ENCODE measurements around the gene NRG2.

NRG2 gene

DNA sequence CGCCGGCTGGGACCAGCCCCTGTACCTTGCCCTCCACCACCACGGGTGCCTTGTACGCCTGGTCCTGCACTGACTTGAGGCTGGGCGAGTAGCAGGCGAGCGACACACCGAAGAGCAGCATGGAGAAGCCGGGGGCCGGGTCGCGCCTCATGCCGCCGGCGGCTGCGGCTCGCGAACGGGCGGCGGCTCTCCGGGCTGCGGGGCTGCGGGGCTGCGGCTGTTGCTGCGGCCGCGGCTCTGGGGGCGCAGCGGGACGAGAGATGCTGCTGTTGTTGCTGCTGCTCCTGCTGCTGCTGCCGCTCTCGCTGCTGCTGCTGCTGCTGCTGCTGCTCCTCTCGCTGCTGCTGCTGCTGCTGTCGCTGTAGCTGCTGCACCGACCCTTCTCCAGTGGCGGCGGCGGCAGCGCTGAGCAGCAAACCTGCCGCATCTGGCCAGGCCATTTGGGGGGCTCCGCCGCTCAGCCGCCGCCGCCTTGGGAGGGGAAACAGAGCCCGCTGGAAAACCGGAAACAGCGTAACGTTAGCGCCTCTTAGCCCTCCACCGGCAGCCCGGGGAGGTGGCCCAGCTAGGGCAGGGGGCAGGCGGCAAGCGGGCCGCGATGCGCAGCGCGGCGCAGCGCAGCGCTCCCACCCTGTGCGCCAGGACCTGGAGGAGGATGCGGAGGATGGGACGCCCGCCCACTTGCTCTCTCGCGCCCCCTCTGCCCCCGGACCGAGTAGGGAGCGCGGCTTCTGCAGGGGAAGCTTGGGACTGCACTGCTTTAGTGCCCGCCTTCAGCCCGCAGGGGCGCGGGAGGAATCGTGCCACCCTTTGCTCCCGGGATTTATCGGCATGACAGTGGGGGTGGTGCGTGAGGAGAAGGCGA is at the start of gene NRG2:
Gene NRG2 (minus strand): TSS at position 657 of the 865 bp plus-strand sequence.
- no peak for DNase-seq (ENCODE audit: low read depth)

DNA sequence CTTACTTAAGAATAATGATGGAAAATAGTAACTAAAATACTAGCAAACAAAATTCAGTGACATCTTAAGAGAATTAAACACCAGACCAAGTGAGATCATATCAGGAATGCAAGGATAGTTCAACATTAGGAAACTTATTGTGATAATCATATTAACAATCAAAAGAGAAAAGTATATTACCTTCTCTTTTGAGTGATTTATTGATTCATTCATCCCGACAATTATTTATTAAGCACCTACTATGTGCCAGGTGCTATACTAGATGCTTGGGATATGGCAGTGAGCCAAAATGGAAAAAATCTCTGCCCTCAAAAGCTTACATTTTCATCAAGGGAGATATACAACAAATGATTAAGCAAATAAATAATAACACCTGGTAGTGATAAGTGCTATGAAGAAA is 47.2 kb upstream of the NRG2 start:
- no peak for DNase-seq (ENCODE audit: low read depth)

DNA sequence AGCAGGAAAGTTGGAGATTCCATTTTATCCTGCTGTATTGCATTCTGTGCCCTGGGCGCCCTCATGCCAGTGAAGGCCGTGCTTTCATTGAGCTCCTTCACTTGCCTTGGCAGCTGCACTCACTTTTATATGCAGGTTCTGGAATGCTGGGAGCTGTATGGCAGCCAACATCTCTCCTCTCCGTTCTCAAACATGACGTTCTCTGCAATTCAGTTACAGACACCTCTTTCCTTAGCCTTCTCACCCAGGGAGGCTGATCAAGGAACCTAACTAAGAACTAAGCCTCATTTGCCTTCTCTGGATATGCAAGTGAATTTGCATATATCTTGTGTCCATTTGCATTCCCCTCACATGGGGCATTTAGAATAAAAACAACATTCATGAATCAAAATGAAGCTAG is 41.4 kb upstream of the NRG2 start:
- no peak for DNase-seq (ENCODE audit: low read depth)

DNA sequence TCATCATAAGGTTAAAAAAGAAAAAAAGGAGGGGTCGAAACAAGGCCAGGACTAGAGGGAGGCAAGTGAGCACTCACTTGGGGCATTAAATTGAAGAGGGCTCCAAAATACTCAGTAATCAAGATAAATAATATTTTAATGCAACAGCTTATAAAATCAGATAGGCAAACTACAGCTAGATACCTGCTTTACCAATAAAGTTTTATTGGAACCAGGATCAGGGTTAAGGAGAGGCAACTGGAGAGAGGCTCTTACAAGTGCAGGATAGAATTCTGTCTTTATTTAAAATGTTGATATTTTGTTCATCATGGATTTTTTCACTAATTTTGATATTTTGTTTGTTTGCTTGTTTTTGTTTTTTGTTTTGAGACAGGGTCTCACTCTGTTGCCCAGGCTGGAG is 40.6 kb upstream of the NRG2 start:
- DNase-seq (ENCODE audit: low read depth) = no peak

- DNase-seq (ENCODE audit: low read depth) = no peak
Observed at GRCh38 chr5:140083120-140083519, 40.0 kb upstream of the NRG2 start.

DNA sequence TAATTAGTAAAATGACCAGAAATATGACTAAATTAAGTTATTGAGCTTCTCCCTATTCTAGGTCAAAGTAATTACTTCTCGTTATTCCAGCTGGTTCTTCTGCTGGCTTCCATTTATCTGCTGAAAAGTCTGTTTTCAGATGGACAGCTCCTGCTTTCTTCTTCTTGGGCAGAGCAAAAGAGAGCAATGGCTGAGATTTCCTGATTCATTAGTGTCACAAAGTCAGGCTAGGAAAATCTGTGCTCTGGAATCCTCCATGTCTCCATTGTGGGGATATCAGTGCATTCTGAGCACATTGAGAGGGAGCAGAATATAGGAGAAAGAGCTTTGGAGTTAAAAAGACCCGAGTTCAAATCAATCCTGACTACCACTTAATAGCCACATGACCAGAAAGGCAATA is 33.7 kb upstream of the NRG2 start:
- no peak for DNase-seq (ENCODE audit: low read depth)

DNA sequence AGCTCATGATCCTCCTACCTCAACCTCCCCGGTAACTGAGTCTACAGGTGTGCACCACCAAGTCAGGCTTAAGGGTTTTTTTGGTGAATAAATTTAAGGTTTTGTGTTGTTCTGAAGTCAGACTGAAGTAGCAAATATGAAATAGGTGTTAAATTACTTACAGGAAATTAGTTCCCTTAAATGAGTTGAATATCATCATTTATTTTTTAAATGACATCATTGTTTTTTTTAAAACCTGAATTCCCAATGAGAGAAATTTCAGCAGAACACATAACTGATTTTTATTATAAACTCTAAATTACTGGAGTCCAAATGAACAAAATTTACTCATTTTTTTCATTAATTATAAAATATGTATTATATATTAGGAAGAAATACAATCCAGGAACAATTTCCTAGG is 33.0 kb upstream of the NRG2 start:
- no peak for DNase-seq (ENCODE audit: low read depth)

GRCh38 chr5:140075371-140075770 is 32.3 kb upstream of the NRG2 start:
- no peak for DNase-seq (ENCODE audit: low read depth)

DNA sequence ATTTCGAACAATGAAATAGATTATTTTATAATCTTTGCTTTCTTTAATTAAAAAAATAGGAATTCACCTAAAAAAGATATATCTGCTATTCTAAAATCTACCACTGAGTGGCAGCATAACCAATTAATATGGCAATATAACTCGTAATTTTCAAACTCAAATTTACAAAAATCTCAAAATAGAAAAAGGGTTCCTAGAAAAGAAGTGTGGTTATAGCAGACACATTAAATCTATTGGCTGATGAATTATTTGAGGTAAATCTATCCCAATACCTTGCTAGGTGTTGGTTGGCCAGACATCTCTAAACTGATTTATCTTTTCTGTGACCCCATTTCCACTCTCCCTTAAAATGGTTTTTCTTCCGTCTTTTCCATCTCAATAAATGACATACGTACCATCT is 30.2 kb upstream of the NRG2 start:
- DNase-seq (ENCODE audit: low read depth) = no peak

DNA sequence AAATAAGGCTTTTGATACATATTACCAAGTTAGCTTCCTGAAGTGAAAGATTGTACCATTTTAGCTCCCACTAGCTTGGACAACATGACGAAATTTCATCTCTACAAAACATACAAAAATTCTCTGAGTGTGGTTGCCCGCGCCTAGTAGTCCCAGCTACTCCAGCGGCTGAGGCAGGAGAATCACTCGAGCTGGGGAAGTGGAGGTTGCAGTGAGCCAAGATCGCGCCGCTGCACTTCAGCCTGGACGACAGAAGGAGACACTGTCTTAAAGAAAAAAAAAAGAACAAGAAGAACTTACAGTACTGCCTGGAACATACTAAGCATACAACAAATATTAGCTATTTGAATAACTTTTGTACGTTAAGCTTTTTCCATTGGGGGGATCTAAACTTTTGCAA is 29.7 kb upstream of the NRG2 start:
- DNase-seq (ENCODE audit: low read depth) = no peak

DNA sequence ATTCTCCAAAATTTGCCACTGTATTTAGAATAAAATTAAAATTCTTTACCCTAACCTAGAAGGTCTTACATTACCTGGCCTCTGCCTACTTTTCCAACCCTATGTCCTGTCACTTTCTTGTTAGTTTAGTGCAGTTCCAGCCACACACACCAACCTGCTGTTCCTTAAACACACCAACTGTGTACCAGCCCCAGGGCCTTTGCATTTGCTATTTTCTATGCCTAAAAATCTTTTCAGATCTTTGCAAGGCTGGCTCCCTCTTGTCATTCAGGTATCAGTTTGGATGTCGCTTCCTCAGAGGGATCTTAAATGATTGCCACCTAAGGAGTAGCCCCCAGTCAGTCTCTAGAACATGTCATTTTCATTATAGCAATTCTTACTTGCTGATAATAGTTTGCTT is 17.7 kb upstream of the NRG2 start:
- DNase-seq (ENCODE audit: low read depth) = no peak

- DNase-seq (ENCODE audit: low read depth) = no peak
Observed at GRCh38 chr5:140058212-140058932, 15.3 kb upstream of the NRG2 start.

- DNase-seq (ENCODE audit: low read depth) = no peak
Observed at GRCh38 chr5:140056880-140057279, 13.8 kb upstream of the NRG2 start.

DNA sequence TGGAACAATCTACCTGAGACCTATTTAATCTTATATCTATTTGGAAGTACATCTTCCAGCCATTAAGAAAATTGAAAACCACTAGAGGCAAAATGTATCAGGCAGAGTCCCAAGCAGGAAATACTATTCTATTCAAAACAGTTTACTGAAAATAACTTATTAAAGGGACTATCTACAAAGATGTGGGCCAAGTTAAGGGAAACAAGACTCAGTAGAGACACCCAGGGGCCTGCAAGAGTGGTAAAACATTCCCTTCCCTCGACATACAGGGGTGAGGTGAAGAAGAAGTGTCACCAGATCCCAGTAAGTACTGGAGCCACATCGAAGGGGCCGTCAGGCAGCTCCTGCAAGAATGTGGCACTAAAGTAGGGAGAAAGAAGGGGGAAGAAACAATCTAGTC is 12.1 kb upstream of the NRG2 start:
- DNase-seq (ENCODE audit: low read depth) = no peak

GRCh38 chr5:140054086-140054689 is 11.1 kb upstream of the NRG2 start:
- no peak for DNase-seq (ENCODE audit: low read depth)

- no peak for DNase-seq (ENCODE audit: low read depth)
Observed at GRCh38 chr5:140051950-140052349, 8.9 kb upstream of the NRG2 start.

DNA sequence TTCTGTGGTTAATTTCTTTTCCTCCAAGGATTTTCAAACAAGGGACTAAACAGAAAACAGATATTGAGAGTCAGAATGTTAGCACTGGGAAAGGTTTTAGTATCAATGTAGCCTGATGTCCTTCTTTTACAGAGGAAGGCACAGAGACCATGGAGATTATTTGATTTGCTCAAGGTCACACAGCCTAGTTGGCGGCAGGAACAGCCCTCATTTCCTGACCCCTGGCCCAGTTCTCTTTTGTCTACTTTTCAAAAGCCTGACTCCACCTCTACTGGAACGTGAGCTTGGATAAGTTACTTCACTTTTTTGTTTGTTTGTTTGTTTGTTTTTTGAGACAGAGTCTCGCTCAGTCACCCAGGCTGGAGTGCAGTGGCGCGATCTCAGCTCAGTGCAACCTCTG is 6.6 kb upstream of the NRG2 start:
- DNase-seq (ENCODE audit: low read depth) = no peak

DNA sequence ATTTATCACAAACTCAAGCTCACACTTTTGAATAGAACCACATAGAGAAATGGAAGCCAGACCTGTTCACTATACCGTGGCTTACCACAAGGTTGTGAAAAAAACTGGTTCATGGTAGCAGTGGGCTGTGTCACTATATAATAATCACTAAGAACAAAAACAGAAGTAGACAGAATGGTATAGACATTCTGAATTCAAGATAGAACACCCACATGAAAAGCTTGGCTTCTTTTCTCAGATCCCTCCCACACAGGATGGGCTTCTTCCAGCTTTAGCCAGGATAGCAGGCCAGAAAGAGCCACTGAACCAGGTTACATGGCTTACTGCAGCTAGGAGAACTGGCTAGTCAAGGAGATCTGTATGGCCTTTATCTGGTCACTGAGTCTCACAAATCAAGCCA is 6.1 kb upstream of the NRG2 start:
- DNase-seq (ENCODE audit: low read depth) = no peak

DNA sequence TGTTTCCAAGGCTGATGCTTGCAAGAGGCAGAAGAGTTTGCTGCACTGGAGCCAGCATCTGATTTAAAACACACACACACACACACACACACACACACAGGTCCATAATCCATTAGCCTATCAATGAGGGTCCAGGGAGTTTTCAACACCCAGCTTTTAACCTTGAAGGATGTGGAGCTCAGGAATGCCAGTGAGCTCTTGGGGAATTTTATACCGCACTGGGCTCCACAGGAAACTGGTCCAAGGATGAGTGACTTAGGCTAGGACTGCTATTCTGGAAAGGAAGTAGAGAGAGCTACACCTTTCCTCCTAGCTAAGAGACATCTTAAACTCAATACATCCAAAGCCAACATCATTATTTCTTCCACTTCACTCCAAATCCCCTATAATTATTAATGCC is 942 bp upstream of the NRG2 start:
- no peak for DNase-seq (ENCODE audit: low read depth)

DNA sequence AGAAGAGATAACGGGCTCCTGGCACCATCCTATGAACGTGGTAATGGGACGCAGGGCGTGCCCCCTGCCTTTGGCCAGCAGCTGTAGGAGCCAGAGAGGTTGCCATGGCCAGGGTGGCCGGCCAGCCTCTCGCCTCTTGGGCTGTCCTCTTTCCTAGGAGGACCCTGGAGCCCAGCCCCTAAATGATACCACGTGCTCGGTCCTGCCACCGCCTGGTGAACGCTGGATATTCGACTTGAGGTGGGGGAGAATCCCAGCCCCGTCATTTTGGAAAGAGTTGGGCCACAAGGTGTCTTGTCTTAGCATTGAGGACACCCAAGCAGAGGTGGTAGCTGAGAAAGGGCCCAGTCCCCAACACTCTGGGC is 391 bp upstream of the NRG2 start:
- no peak for DNase-seq (ENCODE audit: low read depth)

GRCh38 chr5:140042393-140042642 is 781 bp downstream of the NRG2 start:
- no peak for DNase-seq (ENCODE audit: low read depth)

GRCh38 chr5:140041492-140042392 is 1.4 kb downstream of the NRG2 start:
- no peak for DNase-seq (ENCODE audit: low read depth)

DNA sequence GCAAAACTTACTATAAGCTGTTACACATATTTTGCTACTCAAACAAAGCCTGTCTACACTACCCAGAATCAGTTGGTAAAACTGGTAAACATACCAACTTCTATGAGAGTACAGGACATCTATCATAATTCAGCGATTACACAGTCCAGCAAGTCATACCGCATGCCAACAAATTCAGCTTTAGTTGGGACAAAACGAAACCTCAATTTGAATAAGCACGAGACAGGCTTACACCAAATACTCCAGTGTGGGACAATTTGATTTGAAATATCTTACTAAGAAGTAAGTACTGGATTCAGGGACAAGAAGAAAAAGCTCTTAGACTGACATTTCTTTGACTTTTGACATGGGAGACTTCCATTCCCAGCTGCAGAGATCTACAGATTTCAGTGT is 2.0 kb downstream of the NRG2 start:
- DNase-seq (ENCODE audit: low read depth) = no peak
